G401 (cell line): ENCODE results near the gene APOB. TPM values are rescaled to one million over a fixed set of nuclear protein-coding genes. Genes with fewer than 3 reads are reported as not detected.

ENCODE experiments used
- DNase-seq: peaks from one replicate; pipeline ENCODE4 v3.0.0-alpha.2; 2015; ENCODE audit warnings: low spot score
- in situ Hi-C: cut with HindIII; loops from 2 replicates; pipeline ENCODE4 v1.10.0; 2016; ENCODE audit warnings: low sequenced_read_pairs, mixed read lengths
- total RNA-seq: library from RNA; depleted of rRNA; stranded (reverse); fragments of >200 nt; shearing (Covaris generic); gene quantifications from 2 replicates; pipeline ENCODE4 v1.2.3, GENCODE V29; 2014

APOB gene
- total RNA-seq, 1 experiment from 2014 or later: not detected

DNA sequence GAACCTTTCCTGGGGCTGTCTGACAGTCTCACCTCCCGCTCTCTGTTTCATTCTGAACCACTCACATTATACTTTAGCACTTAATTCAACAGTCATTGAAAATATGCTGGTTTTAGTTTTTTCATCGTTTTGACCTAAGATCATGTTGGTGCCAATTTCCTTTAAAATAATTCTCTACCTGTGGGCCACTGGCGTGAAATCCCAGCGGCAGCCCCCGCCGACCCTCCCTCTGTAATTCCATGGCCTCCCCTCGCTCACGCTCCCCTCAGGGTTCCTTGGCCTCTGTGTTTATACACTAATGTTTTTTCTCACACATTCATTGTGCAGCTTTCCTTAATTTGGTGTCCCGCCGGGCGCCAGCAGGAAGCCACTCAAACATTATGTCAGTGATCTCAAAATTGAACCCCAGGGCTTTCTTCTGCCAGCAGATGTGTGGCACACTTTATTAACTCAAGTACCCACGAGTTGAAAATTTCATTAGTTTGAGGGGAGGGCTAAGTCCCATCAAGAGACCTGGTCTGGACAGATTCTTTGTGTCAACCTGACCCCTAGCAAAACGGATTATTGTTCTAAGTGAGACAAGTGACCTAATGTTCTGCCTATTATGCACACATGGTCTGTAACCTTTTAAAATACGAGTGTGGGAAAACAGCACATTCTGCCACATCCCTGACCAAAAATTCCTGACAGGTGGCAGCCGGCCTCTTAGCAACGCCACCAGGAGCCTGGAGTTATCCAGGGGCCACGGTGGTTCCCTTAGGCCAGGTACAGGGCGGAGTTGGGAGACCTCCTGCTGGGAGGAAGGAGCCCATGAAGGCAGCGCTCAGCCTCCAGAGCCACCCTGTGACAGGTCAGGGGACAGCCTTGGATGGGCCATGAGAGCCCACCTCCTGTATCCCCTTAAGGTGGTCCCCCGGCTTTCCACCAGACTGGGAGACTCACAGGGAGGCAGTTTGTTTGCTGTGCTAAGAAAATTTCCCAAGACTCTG, 53.1 kb downstream of the APOB start:
- DNase-seq: no peak
- in situ Hi-C loops: no loop called here

DNA sequence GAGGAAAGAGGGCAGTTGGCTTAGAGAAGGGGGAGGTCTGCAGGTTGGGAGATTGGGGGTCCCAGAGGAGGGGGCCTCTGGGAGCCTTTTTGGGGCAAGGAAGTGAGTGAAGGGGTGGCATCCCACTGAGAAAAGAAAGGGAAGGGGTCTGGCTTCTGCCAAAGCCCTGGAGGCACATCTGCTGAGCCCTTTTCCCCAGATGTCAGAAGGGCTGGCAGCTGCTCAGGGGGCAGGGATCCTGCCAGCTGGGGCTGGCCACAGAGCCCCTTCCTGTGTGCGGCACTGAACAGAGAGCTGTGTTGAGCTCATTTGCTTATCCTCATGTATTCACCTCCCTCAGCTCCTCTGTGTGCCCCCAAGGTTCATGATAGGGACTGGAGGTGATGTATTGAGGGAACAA, 54.5 kb downstream of the APOB start:
- DNase-seq: no peak

DNA sequence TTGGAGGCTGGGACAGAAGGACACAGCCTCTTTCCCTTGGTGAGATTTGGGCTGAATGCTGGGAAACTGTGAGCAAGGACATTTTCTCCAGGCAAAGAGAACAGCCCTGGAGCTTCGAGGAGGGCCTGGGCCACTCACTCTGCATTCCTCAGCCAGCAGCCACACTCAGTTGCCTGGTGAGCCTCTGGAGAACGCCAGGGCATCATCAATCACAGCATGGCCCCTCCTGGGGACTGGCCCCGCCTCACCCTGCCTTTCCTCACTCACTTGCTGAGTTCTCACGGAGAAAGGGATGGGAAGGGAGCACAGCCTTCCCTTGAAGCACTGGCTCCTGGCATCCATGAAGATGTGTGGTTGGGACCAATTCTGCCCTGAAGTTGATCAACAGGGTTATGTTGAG, 55.0 kb downstream of the APOB start:
- no peak for DNase-seq
- in situ Hi-C loops: no loop called here

More for the DNA sequence above, 54.5 kb downstream of the APOB start:
- in situ Hi-C loops: no loop called here

DNA sequence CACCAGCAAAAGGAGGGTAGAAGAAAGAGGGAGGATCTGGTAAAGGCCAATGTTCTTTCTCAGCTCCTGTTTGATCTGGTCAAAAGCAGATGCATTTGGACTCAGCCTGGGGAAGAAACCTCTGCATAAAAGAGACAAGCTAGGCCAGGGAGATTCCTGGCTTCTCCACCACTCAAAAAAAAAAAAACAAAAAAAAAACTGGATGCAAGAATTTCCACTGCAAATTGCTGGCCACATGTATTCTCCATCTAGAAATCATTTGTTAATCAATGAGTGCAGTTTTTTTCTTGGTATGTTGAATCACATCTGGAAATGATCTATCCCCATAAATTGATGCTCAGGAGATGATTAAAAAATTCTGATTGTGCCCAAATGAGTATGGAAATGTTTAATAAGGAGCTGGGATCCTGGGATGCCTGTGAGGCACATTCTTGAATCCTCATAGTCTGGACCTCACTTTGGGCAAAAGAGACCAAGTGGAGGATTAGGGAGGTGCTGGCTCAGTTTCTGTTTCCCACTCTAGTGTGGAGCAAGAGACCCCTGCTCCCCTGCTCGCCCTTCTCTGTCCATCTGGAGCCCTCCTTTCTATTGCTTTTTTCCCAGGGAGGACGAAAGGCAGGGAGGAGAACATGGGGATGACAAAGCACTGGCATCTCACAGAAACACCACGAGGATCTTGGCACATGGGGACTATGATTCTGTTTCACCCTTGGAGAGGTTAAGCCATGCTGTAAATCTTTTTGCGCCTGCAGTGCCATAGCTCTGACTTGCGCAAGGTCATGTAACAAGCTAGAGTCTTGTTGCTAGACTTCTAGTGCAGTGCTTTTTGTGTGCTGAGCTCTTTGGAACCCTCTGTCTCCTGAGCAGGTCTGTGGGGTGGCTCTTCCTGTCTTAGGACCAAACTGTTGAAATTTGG, 57.6 kb downstream of the APOB start:
- no peak for DNase-seq
- in situ Hi-C loops: no loop called here

DNA sequence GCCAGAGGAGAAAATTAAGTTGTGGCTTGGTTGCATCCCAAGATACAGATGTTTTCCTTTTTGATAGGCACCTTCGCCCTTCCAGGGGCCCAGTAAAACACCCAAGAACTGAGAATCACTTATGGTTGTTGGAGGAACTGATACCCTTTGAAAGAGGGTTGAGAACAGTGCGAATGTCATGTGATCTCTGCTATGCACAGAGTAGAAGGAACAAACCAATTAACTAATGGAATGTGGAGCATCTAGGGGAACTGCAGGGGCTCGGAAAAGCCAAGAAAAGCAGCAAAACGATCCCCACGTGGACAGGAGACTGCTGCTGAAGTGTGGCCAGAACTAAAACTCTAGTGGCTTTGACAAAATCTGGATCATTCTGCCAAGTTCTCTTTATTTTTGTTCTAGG, 58.8 kb downstream of the APOB start:
- no peak for DNase-seq
- in situ Hi-C loops: no loop called here

DNA sequence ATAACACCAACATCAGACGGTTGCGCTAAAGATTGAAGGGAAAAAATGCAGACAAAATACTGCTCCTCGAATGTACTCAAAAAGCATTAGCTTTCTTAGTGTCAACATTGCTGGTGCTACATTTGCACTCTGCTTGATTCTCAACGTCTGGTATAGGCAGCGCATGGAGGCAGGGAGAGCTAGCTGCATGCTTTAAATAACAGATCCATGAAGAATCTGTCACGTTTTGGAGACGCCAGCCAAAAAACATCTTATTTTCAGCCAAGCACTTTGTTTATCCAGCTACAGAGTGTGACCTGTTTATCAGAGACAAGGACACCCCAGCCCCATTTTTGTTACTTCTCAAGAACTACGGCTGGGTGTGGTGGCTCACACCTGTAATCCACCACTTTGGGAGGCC, 59.5 kb downstream of the APOB start:
- DNase-seq: no peak
- in situ Hi-C loops: no loop called here

DNA sequence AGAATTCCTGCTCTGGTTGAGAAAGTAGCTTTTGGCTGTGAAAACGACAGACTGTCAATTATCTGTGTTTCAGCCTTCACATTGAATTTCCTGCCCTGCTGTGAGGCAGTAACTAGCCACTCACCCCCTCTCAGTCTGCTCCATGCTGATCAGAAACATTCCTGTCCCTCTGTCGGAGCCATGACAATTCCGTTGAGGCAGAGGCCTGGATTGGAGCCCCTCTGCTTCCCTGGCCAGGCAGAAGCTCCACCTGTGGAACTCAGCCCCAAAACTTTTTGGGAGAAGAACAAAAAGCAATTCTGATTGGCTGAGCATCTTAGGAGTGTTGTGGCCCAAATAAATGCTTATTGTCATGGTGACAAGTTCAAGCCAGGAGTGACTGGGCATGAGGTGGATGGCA, 60.0 kb downstream of the APOB start:
- in situ Hi-C loops: no loop called here
- no peak for DNase-seq

DNA sequence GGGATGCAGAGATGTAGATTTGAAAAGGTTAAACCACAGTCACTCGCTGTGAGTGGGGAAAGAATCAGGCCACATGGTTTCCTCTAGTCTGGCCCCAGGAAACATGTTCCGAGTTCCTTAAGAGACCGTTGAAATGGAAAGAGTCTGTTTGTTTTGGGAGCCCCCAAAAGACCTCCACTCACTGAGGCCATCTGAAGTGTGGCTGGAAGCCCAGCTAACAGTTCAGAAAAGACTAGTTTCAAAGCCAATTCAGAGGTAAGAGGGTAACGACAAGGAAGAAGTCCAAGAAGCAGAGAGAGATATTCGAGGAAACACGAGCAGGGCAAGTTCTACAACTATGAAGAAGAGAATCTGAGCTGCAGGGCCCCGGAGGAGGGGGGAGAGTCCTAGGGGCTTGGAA, 61.0 kb downstream of the APOB start:
- DNase-seq: no peak
- in situ Hi-C loops: no loop called here

DNA sequence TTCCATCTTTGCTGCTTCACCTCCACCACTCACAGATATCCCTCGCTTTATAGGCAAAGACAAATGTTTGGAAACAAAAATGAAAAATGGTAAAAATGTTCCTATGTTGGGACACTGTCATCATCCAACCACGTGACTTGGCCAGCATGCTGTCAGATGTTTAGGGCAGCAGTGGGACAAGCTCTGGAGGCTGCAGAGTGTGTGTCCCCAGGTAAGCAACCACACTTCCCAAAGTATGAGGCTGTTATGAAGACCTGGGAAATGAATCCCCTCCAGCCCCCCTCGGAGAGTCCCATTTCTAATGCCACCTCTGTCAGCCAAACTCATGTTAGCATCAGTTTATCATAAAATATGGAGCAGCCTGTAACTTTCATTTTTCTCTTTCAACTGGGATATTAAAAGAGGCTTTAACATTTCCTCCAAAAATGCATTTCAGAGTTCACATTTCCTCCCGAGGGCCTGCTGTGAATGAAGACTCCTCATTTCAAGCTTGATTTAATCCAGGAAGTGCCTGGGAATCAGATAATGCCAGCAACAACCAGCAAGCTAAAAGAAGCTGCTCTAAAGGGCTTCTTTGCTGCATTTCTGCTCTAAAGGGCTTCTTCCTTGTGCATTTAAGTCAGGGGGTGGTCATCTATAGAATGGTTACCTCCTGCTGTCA, 66.2 kb downstream of the APOB start:
- in situ Hi-C loops: no loop called here
- peak; percentile 14 for DNase-seq

DNA sequence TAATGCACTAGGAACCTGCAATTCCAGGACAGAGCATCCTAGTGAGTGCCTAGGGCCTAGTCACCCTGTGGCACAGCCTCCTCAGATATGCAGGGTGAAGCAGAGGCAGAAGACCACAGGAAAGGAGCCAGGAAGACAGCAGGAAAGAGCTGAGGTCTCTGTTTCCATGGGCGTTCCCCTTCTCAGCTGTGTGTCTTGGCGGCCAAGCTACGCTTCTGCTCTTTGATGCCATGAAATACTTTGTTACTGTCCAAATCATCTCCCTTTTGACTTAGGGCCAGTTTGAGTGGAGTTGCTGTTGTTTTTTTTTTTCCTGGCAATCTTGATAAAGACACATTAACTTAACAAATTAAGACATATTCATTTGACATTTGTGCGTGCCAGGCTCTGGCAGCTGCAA, 67.3 kb downstream of the APOB start:
- in situ Hi-C loops: no loop called here
- no peak for DNase-seq

DNA sequence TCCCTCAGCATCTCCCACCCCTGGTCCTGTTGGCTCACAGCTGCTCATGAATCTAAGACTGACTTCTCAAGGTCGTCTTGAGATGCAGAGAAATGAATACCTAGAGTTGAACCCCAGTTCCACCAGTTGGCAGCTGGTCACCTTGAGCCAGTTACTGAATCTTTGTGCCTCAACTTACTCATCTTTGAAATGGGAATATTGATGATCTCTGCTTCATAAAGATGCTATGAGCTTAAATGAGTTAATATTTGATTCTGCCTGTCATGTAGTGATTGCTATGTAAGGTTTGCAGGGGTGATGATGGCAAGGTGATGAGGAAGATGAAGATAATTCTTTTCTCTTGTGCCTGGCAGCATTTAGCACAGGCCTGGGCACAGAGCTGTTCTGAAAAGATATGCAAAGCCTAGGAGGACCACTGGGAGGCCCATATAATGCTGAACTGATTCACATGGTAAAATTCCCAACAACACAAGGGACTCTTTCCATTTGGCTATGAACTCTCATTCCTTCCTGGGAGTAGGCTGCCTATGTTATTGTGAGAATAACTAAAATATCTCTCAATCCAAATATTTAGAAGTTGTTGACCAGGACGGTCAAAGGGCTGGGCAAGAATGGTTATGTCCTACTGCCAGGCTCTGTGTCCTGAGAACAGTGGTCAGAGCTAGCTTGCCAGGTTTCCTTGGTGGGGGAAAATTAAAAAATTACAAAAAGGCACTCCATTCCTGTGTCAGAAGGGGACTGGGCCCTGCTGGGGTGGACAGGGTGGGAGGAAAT, 70.9 kb downstream of the APOB start:
- in situ Hi-C loops: loop anchor here (25.0 kb wide), 1 partner anchor 286 kb away; no protein-coding TSS in a partner anchor
- no peak for DNase-seq

DNA sequence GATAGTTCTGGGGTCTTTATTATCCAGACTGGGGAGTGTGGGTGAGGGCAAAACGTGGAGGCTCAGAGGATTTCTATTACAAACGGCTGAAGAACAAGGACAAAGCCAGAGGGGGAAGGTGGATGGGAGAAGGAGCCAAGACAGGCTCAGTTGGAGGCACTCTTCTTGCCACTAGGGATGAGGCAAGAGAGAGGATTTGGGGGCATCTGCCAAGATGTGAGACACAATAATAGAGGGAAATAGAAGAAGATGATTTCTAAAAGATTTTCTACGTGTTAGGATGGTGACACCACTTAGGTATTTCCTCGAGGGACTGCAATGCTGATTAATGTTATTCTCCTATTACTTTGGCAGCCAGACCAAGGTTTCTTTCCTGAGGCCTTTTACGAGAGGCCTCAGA, 71.8 kb downstream of the APOB start:
- no peak for DNase-seq
- in situ Hi-C loops: loop anchor here (25.0 kb wide), 1 partner anchor 285 kb away; no protein-coding TSS in a partner anchor

DNA sequence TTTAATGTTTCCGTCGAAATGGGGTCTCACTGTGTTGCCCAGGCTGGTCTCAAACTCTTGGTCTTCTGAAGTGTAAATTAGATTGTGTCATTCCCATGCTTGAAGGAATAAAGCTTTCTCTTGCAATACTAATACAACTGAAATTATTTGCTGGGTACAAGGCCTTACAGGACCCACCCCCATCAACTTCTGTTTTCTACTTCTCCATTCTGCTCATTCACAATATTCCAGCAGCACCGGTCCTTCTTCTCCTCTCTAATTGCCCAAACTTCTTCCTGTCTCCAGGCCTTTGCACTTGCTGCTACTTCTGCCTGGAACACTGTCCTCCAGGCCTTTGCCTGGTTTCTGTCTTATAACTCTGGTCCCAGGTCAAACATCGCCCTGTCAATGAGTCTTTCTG, 73.8 kb downstream of the APOB start:
- in situ Hi-C loops: loop anchor here (25.0 kb wide), 1 partner anchor 283 kb away; no protein-coding TSS in a partner anchor

DNA sequence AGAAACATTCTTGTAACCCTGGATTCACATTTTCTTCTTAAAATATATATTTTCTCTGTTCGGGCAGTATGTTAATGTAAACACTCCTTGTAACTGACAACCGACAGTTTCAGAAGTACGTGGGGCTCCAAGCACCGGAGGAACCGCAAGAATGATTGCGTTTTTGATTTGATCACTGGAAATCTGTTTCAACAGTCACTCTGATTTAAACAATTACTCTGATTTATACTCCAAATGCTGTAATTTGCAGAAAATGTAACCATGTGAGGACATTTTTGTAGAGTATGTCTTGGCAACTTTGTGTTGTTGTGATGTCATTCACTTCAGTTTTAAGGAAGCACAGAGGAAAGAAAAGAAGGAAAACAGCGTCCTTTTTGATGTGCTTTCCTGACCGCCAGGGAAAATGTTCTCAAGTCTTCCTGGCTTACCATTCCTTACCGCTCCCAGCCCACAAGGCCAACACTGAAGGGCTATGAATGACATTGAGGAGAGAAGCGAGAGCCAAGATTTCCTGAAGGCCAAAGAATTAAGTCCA, 77.7 kb downstream of the APOB start:
- in situ Hi-C loops: loop anchor here (25.0 kb wide), 1 partner anchor 279 kb away; no protein-coding TSS in a partner anchor
- DNase-seq: no peak

More for the DNA sequence above, 73.8 kb downstream of the APOB start:
- DNase-seq: no peak

DNA sequence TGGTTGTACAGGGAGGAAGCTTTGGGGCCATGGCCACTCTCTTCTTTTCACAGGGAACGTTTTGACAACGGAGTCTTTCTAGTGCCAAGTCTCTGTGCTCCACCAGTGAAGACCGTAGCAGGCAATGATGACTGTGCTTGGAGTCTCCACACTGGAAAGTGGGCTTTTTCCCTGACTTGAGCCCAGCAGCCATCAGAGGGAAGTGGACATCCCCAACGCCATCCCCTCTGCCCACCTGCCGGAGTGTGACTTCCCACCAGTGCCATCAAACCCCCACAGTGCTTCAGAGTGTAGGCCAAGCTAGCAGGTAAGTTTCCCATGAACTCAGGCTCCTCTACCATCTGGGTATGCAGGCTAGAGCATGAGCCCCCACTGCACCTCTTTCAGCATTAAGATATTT, 78.7 kb downstream of the APOB start:
- in situ Hi-C loops: loop anchor here (25.0 kb wide), 1 partner anchor 278 kb away; no protein-coding TSS in a partner anchor
- DNase-seq: no peak

DNA sequence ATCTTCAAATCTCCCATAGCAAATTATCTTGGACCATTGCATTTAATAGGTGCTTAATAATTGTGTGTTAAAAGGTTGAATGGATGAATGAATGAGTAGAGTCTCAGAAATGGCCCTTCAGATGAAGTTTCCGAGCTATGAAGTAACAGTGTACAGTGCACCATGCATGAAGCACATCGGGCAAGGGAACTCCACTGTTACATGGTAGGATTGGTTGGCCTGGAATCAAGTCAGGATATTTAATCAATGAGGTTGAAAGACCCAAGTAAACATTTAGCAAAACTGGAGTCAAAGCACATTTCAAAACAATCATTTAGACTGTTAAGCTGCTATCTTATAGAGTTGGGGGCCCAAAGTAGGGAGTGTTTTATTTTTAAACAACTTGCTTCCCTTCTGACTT, 80.0 kb downstream of the APOB start:
- DNase-seq: no peak
- in situ Hi-C loops: loop anchor here (25.0 kb wide), 1 partner anchor 277 kb away; no protein-coding TSS in a partner anchor

DNA sequence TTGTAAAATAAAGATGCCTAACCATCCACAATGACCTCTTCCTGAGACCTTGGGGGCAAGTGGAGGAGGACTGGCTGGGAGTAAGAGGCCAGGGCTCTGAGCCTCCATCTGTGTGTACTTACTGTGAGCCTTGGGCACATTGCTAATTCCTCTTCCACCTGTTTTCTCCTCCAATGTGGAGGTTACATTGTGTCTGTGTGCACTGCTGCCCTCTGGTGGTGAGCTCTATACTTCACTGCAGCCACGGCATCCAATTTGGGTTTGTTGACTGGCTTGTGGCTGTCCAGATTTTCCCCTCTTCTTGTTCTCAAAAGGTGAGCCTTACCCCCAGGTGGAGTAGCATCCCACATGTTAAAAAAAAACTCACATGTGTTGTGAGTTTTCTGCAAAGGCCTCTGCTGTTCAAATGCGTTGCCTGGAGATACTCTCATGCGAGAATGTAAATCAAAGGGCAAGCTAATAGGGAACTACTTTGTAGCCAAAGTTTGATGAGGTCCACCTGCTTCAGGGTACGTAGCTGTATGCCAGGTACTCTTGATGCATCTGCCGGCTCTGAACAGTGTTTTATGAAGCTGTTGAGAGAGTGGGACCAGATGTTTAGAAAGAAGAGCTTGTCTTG, 80.8 kb downstream of the APOB start:
- DNase-seq: peak; percentile 91
- in situ Hi-C loops: loop anchor here (25.0 kb wide), 1 partner anchor 276 kb away; no protein-coding TSS in a partner anchor

DNA sequence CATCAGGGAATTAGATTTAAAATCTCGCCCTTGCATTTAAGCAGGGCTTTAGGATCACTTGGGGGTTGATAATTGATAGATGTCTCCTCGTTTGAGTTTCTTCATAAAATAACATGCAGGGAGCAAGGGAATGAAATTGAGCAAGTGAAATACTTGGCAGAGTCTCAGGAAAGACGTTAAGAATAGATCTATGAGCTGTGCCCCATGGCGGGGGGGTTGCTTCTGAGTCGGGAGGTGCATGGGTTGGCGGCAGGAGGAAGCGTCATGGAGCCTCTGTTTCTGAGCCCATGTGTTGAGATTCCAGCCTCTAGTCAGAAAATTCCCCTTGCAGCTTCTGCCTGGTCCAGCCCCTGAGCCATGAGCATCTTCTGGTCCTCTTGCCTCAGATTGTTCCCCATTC, 82.0 kb downstream of the APOB start:
- DNase-seq: no peak
- in situ Hi-C loops: loop anchor here (25.0 kb wide), 1 partner anchor 275 kb away; no protein-coding TSS in a partner anchor
